Testis (tissue), 3 donors: Measurements from ENCODE around the gene GCLM. TPM values are rescaled to one million over a fixed set of nuclear protein-coding genes. Genes with fewer than 3 reads are reported as not detected.
"Not testable (repeated sequence)": the region's sequence is repeated elsewhere in the genome, so short reads cannot be mapped to it uniquely, and the experiment has no call there.

ENCODE experiments used
- DNase-seq: peaks from one replicate; pipeline ENCODE4 v3.0.0-alpha.2; 2019
- H3K27ac ChIP-seq, 2 donors: fragments of 200-600 bp; sonication (generic); one replicate each; pipeline ENCODE4 v1.5.1; 2019
- H3K27me3 ChIP-seq: fragments of 200-600 bp; sonication (generic); one replicate; pipeline ENCODE4 v1.5.1; 2019
- H3K36me3 ChIP-seq: fragments of 200-600 bp; sonication (generic); one replicate; pipeline ENCODE4 v1.5.1; 2017; ENCODE audit warnings: low read depth; ENCODE audit errors: missing control alignments
- H3K4me1 ChIP-seq: fragments of 200-600 bp; sonication (generic); one replicate; pipeline ENCODE4 v1.5.1; 2019
- H3K4me3 ChIP-seq, 2 donors: fragments of 200-600 bp; sonication (generic); one replicate each; pipeline ENCODE4 v1.5.1; 2017 to 2019
- H3K9me3 ChIP-seq: fragments of 200-600 bp; sonication (generic); one replicate; pipeline ENCODE4 v1.5.1; 2017
- POLR2A ChIP-seq: fragments of 450-650 bp; IDR thresholded peaks from one replicate; pipeline ENCODE4 v1.6.1; 2017; ENCODE audit warnings: antibody characterized with exemption, mild to moderate bottlenecking, moderate library complexity
- WGBS, 2 donors: methylation state at CpG; one replicate each; pipeline ENCODE4 v1.1.5; 2018; 5-methylcytosine and 5-hydroxymethylcytosine counted together
- intact Hi-C: fragments of 100-400 bp; cut with DNase I; formaldehyde crosslinking; loops from one replicate; pipeline ENCODE4 v1.15.1; 2023; ENCODE audit warnings: low total_unique reads
- polyA plus RNA-seq: library from polyadenylated mRNA; stranded (reverse); fragments of 350-450 nt; fragmentation: Illumina TruSeq; extraction: RNeasy Lipid Tissue Mini Kit (QIAGEN cat#74804); gene quantifications from one replicate; pipeline ENCODE4 v1.2.3, GENCODE V29; 2014; ENCODE audit warnings: low read depth, low replicate concordance; ENCODE audit not compliant: insufficient read depth
- total RNA-seq, 2 donors: library from RNA; depleted of rRNA; stranded (reverse); fragments of >200 nt; gene quantifications; one replicate each; pipeline ENCODE4 v1.2.3, GENCODE V29; 2016
- TF ChIP-seq, protein P1 (sequence below), 3 experiments: fragments of 450-650 bp in 2 of 3; fragments of 200-600 bp in 1 of 3; sonication (generic) in 1 of 3; IDR thresholded peaks; one replicate each; pipeline ENCODE4 v1.5.1; 2016 to 2019; ENCODE audit warnings: antibody characterized with exemption in 3 of 3, mild to moderate bottlenecking in 2 of 3, moderate library complexity in 1 of 3

The GCLM gene
- total and polyA plus RNA-seq, 3 donors from 2014 or later: 4.9 to 11.8 (median 5.2) TPM

DNA sequence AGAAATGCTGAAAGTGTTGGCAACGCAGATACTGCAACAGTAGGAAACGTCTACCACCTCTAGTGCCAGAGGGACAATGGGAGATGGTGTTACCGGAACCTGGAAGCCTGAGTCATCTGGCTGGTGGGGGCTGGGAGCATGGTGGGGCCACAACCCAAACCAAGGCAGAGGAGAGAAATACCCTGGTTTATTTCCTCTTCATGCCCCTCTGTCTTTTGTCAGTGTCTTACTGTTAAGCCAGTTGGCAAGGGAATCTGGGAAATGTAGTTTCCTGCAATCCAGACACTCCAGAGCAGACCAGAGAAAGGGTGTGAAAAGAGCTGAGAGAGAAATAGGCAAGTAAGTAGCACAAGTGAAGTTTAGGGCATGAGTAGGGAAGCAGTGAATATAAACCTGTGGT lies 45.1 kb downstream of the GCLM start:
- WGBS, 2 donors: 80 to 84% methylated on average over 3 of the region's 3 CpGs
- no peaks in the 10 kb centered on the region for H3K4me1 ChIP-seq
- H3K27ac ChIP-seq: no peak overlapping the region
- no peaks in the 10 kb centered on the region for H3K36me3 ChIP-seq
- H3K9me3 ChIP-seq: no peaks in the 10 kb centered on the region
- TF ChIP-seq, protein P1, sequence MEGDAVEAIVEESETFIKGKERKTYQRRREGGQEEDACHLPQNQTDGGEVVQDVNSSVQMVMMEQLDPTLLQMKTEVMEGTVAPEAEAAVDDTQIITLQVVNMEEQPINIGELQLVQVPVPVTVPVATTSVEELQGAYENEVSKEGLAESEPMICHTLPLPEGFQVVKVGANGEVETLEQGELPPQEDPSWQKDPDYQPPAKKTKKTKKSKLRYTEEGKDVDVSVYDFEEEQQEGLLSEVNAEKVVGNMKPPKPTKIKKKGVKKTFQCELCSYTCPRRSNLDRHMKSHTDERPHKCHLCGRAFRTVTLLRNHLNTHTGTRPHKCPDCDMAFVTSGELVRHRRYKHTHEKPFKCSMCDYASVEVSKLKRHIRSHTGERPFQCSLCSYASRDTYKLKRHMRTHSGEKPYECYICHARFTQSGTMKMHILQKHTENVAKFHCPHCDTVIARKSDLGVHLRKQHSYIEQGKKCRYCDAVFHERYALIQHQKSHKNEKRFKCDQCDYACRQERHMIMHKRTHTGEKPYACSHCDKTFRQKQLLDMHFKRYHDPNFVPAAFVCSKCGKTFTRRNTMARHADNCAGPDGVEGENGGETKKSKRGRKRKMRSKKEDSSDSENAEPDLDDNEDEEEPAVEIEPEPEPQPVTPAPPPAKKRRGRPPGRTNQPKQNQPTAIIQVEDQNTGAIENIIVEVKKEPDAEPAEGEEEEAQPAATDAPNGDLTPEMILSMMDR (IDR thresholded peaks at IDR 0.05): no peak
- no peak for TF ChIP-seq POLR2A
- no peak for DNase-seq
- intact Hi-C loops: no loop called here
- no peaks in the 10 kb centered on the region for H3K27me3 ChIP-seq
- H3K4me3 ChIP-seq: no peak overlapping the region

GRCh38 chr1:93857653-93858052 lies 51.6 kb downstream of the GCLM start:
- intact Hi-C loops, H3K4me1 ChIP-seq: not testable (repeated sequence)

GRCh38 chr1:93855983-93856382 lies 53.2 kb downstream of the GCLM start:
- intact Hi-C loops, H3K27ac ChIP-seq, H3K36me3 ChIP-seq, H3K9me3 ChIP-seq, H3K4me1 ChIP-seq, DNase-seq, H3K27me3 ChIP-seq, H3K4me3 ChIP-seq: not testable (repeated sequence)
- 85 to 94% methylated on average over 6 to 9 of the region's 9 CpGs for WGBS, 2 donors

More at GRCh38 chr1:93857653-93858052, 51.6 kb downstream of the GCLM start:
- 49 to 69% methylated on average over 3 of the region's 3 CpGs for WGBS, 2 donors
- H3K27ac ChIP-seq, DNase-seq, H3K27me3 ChIP-seq, H3K36me3 ChIP-seq, H3K4me3 ChIP-seq, H3K9me3 ChIP-seq: not testable (repeated sequence)

GRCh38 chr1:93853940-93854339 lies 55.3 kb downstream of the GCLM start:
- no peak for DNase-seq
- TF ChIP-seq POLR2A: no peak
- TF ChIP-seq, protein P1 (IDR thresholded peaks at IDR 0.05): no peak

DNA sequence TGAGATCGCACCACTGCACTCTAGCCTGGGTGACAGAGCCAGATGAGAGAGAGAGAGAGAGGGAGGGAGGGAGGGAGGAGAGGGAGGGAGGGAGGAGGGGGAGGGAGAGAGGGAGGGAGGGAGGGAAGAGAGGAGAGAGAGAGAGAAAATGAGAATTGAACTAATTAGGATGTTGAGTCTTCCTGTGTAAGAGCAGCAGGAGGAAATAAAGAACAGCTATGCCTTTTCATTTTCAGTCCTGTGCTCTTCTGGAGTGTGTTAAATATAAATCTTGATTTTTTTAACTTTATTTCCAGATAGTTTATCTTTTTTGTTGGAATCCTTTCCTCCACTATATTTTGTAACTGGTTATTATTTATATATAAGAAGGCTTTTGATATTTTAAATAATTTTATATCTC lies 57.4 kb downstream of the GCLM start:
- no peaks in the 10 kb centered on the region for H3K9me3 ChIP-seq
- no peaks in the 10 kb centered on the region for H3K27me3 ChIP-seq
- intact Hi-C loops: no loop called here
- no peaks in the 10 kb centered on the region for H3K36me3 ChIP-seq
- no peak for DNase-seq
- 78 to 93% methylated on average over 1 of the region's 1 CpG for WGBS, 2 donors
- H3K27ac ChIP-seq: no peak overlapping the region
- TF ChIP-seq, protein P1 (IDR thresholded peaks at IDR 0.05): no peak
- TF ChIP-seq POLR2A: no peak
- no peak overlapping the region for H3K4me3 ChIP-seq
- peaks cover 5% of the 10 kb centered on the region for H3K4me1 ChIP-seq

More at GRCh38 chr1:93853940-93854339, 55.3 kb downstream of the GCLM start:
- intact Hi-C loops: no loop called here
- Histone ChIP-seq H3K4me1 (no peaks in the 10 kb centered on the region), H3K27ac (no peak overlapping the region), H3K36me3 (no peaks in the 10 kb centered on the region), H3K9me3 (no peaks in the 10 kb centered on the region), H3K4me3 (no peak overlapping the region), H3K27me3 (no peaks in the 10 kb centered on the region)
- WGBS, 2 donors: 94 to 98% methylated on average over 3 of the region's 3 CpGs

DNA sequence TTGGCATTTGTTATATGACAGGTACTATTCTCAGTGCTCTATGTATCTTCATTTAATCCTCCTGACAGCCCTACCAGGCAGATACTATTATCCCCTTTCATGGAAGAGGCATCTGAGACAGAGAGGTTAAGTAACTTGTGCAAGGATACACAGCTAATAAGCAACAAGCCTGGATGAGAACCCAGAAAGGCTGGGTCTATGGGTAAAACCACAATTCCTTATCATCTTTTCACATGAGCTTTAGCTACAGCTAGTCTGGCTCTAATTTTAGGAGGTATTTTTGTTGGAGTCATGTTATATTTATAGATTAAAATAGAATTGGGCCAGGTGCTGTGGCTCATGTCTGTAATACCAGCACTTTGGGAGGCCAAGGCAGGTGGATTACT lies 57.9 kb downstream of the GCLM start:
- Histone ChIP-seq H3K27me3 (no peaks in the 10 kb centered on the region), H3K4me3 (no peak overlapping the region), H3K27ac (no peak overlapping the region), H3K36me3 (no peaks in the 10 kb centered on the region), H3K4me1 (peaks cover 5% of the 10 kb centered on the region), H3K9me3 (no peaks in the 10 kb centered on the region)
- no peak for DNase-seq
- TF ChIP-seq POLR2A: no peak
- TF ChIP-seq, protein P1 (IDR thresholded peaks at IDR 0.05): no peak
- intact Hi-C loops: no loop called here
